ENCODE results near the gene PRPS1L1. TPM values are rescaled to one million over a fixed set of nuclear protein-coding genes. Genes with fewer than 3 reads are reported as not detected.

Gene PRPS1L1
- total RNA-seq, 6 experiments from 2014 or later: not detected

- Histone ChIP-seq H3K27ac (no peak overlapping the region), H3K9me3 (peaks cover 0 to 5% (median 0%) of the 10 kb centered on the region in 4 donors), H3K4me1 (no peaks in the 10 kb centered on the region), H3K27me3 (no peaks in the 10 kb centered on the region), H3K4me3 (no peak overlapping the region), H3K36me3 (no peaks in the 10 kb centered on the region)
- ATAC-seq (no peak), DNase-seq (no peak)
- no peak for TF ChIP-seq POLR2A (IDR thresholded peaks at IDR 0.05)
- TF ChIP-seq, protein P1, sequence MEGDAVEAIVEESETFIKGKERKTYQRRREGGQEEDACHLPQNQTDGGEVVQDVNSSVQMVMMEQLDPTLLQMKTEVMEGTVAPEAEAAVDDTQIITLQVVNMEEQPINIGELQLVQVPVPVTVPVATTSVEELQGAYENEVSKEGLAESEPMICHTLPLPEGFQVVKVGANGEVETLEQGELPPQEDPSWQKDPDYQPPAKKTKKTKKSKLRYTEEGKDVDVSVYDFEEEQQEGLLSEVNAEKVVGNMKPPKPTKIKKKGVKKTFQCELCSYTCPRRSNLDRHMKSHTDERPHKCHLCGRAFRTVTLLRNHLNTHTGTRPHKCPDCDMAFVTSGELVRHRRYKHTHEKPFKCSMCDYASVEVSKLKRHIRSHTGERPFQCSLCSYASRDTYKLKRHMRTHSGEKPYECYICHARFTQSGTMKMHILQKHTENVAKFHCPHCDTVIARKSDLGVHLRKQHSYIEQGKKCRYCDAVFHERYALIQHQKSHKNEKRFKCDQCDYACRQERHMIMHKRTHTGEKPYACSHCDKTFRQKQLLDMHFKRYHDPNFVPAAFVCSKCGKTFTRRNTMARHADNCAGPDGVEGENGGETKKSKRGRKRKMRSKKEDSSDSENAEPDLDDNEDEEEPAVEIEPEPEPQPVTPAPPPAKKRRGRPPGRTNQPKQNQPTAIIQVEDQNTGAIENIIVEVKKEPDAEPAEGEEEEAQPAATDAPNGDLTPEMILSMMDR (IDR thresholded peaks at IDR 0.05): no peak
- intact Hi-C loops (cut with DNase I): no loop called here
- WGBS (ENCODE audit: insufficient coverage, low coverage, low lambda C conversion rate, missing lambda C conversion rate): 61% methylated on average over 2 of the region's 2 CpGs
Measured at GRCh38 chr7:17996040-17996439, 31.6 kb downstream of the PRPS1L1 start.

- Histone ChIP-seq H3K4me3 (no peak overlapping the region), H3K4me1 (no peaks in the 10 kb centered on the region), H3K27ac (no peak overlapping the region), H3K9me3 (peaks cover 0 to 5% (median 0%) of the 10 kb centered on the region in 4 donors), H3K36me3 (no peaks in the 10 kb centered on the region), H3K27me3 (no peaks in the 10 kb centered on the region)
- WGBS (ENCODE audit: insufficient coverage, low coverage, low lambda C conversion rate, missing lambda C conversion rate): 62% methylated on average over 5 of the region's 5 CpGs
- intact Hi-C loops (cut with DNase I): no loop called here
- no peak for TF ChIP-seq POLR2A (IDR thresholded peaks at IDR 0.05)
- TF ChIP-seq, protein P1 (IDR thresholded peaks at IDR 0.05): no peak
- DNase-seq (no peak), ATAC-seq (no peak)
Measured at GRCh38 chr7:17994079-17994850, 33.4 kb downstream of the PRPS1L1 start.

DNA sequence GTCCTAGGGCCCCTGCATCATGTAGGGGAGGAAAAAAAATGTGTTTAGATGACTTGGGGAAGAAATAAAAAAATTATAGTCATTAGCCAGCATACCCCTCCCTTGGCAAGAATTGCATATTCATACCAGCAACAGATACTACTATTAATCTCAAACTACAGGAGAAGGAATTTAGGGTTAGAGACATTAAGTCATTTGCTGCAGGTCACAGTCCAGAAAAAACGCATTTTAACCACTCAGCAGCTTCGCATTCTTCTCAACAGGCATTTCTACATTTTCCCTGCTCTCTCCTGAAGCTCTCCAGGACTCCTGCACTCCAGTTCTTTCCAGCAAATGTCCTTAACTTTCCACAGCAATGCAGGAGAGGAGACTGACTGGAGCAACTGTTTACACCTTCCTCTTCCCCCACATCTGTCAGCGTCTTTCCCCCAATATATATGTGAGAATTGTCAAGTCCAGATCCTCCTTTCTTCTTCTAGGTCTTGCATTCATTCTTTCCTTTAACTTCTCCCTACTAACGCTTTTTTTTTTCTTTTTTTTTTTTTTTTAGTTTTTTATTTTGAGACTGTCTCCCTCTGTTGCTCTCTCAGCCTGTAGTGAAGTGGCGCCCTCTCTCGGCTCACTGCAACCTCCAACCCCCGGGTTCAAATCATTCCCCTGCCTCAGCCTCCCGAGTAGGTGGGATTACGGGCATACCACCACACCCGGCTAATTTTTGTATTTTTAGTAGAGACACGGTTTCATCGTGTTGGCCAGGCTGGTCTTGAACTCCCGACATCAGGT is 35.6 kb downstream of the PRPS1L1 start:
- DNase-seq (no peak), ATAC-seq (no peak)
- 36% methylated on average over 13 of the region's 13 CpGs for WGBS (ENCODE audit: insufficient coverage, low coverage, low lambda C conversion rate, missing lambda C conversion rate)
- no peaks in the 10 kb centered on the region for H3K9me3 ChIP-seq
- no peaks in the 10 kb centered on the region for H3K27me3 ChIP-seq
- intact Hi-C loops (cut with DNase I): no loop called here
- no peaks in the 10 kb centered on the region for H3K4me1 ChIP-seq
- no peak overlapping the region for H3K4me3 ChIP-seq
- H3K36me3 ChIP-seq: no peaks in the 10 kb centered on the region
- TF ChIP-seq, protein P1 (IDR thresholded peaks at IDR 0.05): peak; percentile 22 to 44 (median 24)
- no peak for TF ChIP-seq POLR2A (IDR thresholded peaks at IDR 0.05)
- no peak overlapping the region for H3K27ac ChIP-seq

DNA sequence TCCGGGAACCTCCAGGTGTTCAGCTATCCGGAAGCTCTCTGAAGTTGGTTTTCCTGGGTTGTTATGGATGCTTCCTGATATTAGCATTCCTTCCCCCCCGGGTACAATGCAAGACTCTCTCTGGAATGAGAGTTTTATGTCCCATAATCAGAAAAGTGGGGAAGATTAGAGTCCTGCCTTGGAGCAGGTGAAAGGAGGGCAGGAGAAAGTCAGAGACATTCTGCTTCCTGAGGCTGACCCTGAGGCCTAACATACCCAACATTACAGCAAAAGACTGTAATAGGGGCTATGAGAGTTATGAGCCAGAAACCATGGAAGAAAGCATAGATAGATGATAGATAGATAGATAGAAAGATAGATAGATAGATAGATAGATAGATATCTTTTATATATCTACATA is 36.9 kb downstream of the PRPS1L1 start:
- WGBS (ENCODE audit: insufficient coverage, low coverage, low lambda C conversion rate, missing lambda C conversion rate): 80% methylated on average over 3 of the region's 3 CpGs
- no peaks in the 10 kb centered on the region for H3K27me3 ChIP-seq
- intact Hi-C loops (cut with DNase I): no loop called here
- DNase-seq: no peak
- H3K4me1 ChIP-seq: no peaks in the 10 kb centered on the region
- TF ChIP-seq, protein P1 (IDR thresholded peaks at IDR 0.05): no peak
- no peak for TF ChIP-seq POLR2A (IDR thresholded peaks at IDR 0.05)
- H3K4me3 ChIP-seq: no peak overlapping the region
- no peaks in the 10 kb centered on the region for H3K36me3 ChIP-seq
- no peak for ATAC-seq
- no peaks in the 10 kb centered on the region for H3K9me3 ChIP-seq
- H3K27ac ChIP-seq: no peak overlapping the region
